HL-60 (cell line): ENCODE measurements around the gene MEOX1.

Experiments used
- DNase-seq, 2 experiments: peaks; one replicate each; pipeline ENCODE4 v3.0.0-alpha.2; 2010 to 2020; ENCODE audit warnings: low read depth in 1 of 2, low spot score in 1 of 2
- H3K27ac ChIP-seq: fragments of 250-450 bp; sonication (Bioruptor Pico); replicated peaks from 2 replicates; pipeline ENCODE4 v1.5.1; 2020; ENCODE audit warnings: mild to moderate bottlenecking, moderate library complexity
- H3K27me3 ChIP-seq: fragments of 250-450 bp; sonication (Bioruptor Pico); 2 replicates; pipeline ENCODE4 v1.5.1; 2021; ENCODE audit warnings: mild to moderate bottlenecking, moderate library complexity; ENCODE audit not compliant: insufficient read depth, poor library complexity, severe bottlenecking
- H3K4me3 ChIP-seq: replicated peaks from 2 replicates; pipeline ENCODE4 v1.5.1; 2011; ENCODE audit warnings: mild to moderate bottlenecking, control low read depth, low read length; ENCODE audit not compliant: insufficient read depth
- GABPA ChIP-seq: IDR thresholded peaks from 2 replicates; pipeline ENCODE4 v1.6.1; 2012; ENCODE audit warnings: low read depth
- POLR2AphosphoS5 ChIP-seq: IDR thresholded peaks from 2 replicates; pipeline ENCODE4 v1.6.1; 2012; ENCODE audit warnings: low read depth
- REST ChIP-seq: IDR thresholded peaks from 2 replicates; pipeline ENCODE4 v1.6.1; 2012; ENCODE audit warnings: low read depth; ENCODE audit not compliant: insufficient replicate concordance
- SPI1 ChIP-seq: IDR thresholded peaks from 2 replicates; pipeline ENCODE4 v1.6.1; 2012; ENCODE audit warnings: low read depth, mild to moderate bottlenecking, borderline replicate concordance
- TF ChIP-seq, protein P1 (sequence below): IDR thresholded peaks from one replicate; pipeline ENCODE4 v1.5.1; 2011; ENCODE audit warnings: low read length, control low read depth, inconsistent platforms; ENCODE audit not compliant: insufficient read depth

Gene MEOX1

DNA sequence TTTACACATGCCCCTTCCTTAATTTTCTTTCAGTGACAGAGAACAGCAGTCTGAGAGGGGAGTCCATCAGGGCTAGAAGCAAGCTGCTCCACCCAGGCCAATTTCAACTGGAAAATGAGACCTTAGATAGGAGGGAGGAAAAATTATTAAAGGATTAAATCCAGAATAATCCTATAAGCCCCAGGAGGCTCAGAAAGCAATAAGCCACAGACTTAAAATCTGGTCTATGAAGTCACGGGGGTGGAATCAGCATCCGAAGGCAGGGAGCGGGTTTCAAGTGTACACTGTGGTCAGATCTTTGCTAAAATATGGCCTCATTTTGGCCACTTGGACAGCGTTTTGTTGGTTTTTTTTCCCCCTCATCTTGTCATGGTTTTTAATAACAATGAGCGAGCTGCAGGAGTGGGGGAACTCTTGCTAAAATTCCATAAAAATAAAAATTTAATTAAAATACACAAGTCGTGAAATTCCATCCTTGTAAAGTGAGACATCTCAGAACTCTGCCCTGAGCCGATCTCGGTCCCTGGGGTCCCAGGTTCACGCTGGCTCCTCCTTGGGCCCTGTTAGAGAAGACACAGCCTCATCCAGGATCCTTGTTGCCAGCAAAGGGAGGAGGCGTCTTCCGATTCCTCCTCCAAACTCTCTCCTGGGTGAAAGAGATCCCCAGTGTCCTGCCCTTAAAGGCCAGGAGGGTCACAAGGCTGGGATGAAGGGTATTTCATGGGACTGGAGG is 63.9 kb downstream of the MEOX1 start:
- Histone ChIP-seq H3K27ac (no peak overlapping the region), H3K4me3 (no peak overlapping the region), H3K27me3 (no peaks in the 10 kb centered on the region)
- no peak for DNase-seq
- no peak for TF ChIP-seq GABPA
- no peak for TF ChIP-seq SPI1
- TF ChIP-seq, protein P1, sequence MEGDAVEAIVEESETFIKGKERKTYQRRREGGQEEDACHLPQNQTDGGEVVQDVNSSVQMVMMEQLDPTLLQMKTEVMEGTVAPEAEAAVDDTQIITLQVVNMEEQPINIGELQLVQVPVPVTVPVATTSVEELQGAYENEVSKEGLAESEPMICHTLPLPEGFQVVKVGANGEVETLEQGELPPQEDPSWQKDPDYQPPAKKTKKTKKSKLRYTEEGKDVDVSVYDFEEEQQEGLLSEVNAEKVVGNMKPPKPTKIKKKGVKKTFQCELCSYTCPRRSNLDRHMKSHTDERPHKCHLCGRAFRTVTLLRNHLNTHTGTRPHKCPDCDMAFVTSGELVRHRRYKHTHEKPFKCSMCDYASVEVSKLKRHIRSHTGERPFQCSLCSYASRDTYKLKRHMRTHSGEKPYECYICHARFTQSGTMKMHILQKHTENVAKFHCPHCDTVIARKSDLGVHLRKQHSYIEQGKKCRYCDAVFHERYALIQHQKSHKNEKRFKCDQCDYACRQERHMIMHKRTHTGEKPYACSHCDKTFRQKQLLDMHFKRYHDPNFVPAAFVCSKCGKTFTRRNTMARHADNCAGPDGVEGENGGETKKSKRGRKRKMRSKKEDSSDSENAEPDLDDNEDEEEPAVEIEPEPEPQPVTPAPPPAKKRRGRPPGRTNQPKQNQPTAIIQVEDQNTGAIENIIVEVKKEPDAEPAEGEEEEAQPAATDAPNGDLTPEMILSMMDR: no peak
- TF ChIP-seq POLR2AphosphoS5: no peak
- TF ChIP-seq REST: no peak

- no peak for DNase-seq
- no peak for TF ChIP-seq REST
- no peak for TF ChIP-seq SPI1
- TF ChIP-seq, protein P1: no peak
- TF ChIP-seq GABPA: no peak
- no peak for TF ChIP-seq POLR2AphosphoS5
- no peak overlapping the region for H3K4me3 ChIP-seq
- H3K27me3 ChIP-seq: no peaks in the 10 kb centered on the region
- H3K27ac ChIP-seq: no peak overlapping the region
Measured at GRCh38 chr17:43595466-43595865, 66.3 kb downstream of the MEOX1 start.

- H3K4me3 ChIP-seq: no peak overlapping the region
- DNase-seq: no peak
- no peaks in the 10 kb centered on the region for H3K27me3 ChIP-seq
- H3K27ac ChIP-seq: no peak overlapping the region
- TF ChIP-seq REST (no peak), SPI1 (no peak), POLR2AphosphoS5 (no peak), GABPA (no peak)
- TF ChIP-seq, protein P1: no peak
Measured at GRCh38 chr17:43591779-43592562, 69.8 kb downstream of the MEOX1 start.
